ENCODE results near the gene IL2RA.
"Not testable (repeated sequence)": the region's sequence is repeated elsewhere in the genome, so short reads cannot be mapped to it uniquely, and the experiment has no call there.

IL2RA gene

DNA sequence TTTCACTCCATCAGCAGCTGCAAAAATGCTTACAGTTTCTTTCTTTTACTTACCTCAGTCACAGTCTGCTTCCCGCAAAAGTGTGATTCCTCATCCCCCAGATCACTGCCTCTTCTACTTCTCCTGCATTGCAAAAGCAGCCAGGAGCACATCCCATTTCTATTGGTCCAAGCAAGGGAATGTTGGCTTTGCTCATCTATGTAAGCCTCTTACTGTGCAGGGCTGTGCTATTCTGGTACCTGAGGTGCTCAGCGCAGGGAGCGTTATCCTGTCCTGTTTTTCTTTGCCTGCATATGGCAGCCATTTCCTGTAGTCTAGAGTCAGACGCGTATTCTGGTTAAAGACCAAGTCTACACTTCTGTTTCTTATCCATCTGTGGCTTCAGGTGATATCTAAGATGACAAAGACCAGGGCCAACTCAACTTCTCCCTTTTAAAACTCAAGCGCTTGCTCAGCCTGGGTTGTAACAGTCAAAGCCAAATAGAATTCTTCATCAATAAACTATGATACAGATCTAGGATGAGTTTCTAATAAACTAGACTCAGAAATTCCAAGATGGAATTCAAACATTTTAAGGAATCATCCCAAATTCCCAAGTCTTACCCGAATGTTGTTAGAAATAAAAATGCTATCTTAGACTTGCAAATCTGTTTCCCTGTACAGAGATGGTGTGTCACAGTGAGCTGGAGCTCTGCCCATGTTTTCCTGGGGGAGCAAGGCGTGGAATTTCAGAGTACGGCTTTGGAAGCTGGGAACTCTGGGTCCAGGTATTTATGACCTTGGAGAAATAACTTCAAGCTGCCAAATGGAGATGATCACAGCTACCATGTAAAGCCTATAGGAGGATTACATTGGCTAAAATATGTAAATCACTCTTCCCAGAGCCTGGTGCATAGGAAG, 20.6 kb upstream of the IL2RA start:
- DNase-seq (ENCODE audit: low spot score) = no peak

DNA sequence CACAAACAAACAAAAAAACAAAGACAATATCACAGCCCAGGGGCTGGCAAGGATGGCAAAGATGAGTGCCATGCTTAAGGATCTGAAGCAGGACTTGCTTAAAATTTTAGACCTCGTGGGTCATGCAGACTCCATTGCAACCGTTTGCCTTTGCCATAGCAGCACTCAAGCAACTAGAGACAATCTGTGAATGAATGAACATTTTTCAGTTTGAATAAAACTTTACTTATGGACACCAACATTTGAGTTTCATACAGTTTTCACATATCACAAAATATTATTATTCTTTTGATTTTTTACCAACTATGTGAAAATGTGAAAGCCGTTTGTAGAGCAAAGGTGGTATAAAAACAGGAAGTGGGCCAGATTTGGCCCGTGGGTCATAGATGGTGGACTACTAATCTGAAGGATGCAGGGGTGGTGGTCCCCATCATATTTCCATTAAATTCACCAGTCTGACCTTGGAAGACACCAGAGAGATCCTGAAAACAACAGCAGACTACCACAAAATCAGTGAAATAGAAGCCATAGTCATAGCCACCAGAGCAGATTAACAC, 18.3 kb upstream of the IL2RA start:
- no peak for DNase-seq (ENCODE audit: low spot score)

DNA sequence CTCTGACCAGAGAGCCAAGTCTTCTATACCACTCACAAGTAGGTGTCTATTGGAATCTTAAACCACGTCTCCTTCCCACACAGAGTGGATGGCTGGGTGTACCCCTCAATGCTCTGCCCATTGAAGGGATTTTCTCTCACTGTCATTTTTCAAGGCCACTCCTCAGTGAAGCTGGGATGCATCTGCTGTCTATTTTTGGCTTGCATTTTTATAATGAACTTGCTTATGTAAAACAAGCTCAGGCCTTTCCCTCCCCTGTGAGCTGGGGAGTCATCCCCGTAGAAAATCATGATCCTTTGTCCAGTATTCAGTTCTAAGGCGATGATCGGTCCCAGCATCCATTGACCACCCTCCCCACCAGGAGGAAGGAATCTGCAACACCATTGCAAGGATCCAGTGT, 16.9 kb upstream of the IL2RA start:
- no peak for DNase-seq (ENCODE audit: low spot score)

DNA sequence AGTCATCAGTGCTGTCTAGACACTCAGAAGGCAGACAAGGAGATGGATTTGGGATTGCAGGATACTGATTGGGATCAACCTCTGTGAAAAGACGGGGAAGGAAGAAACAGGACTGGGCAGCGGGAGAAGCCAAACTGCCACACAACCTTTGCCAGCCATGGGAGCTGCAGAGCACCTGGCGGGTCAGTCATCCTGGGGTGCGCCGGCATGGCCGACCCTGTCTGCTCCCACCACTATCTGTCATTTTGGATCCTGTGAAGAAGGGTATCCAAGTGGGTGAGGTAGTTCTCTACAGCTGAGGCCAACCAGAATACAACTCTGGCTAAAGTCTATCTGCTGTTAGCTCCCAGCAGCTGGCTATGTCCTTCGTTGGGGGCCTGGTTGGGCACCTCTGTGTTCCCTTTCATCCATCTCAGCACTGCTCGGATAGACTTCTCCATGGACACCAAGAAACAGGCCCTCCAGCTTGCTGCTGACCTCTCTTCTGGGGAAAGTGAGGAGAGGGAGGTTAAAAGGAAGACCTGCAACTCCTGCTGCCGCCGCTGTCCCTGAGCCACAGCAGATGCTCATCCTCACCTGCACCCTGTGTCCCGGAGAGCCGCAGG, 15.0 kb upstream of the IL2RA start:
- DNase-seq (ENCODE audit: low spot score) = no peak

DNA sequence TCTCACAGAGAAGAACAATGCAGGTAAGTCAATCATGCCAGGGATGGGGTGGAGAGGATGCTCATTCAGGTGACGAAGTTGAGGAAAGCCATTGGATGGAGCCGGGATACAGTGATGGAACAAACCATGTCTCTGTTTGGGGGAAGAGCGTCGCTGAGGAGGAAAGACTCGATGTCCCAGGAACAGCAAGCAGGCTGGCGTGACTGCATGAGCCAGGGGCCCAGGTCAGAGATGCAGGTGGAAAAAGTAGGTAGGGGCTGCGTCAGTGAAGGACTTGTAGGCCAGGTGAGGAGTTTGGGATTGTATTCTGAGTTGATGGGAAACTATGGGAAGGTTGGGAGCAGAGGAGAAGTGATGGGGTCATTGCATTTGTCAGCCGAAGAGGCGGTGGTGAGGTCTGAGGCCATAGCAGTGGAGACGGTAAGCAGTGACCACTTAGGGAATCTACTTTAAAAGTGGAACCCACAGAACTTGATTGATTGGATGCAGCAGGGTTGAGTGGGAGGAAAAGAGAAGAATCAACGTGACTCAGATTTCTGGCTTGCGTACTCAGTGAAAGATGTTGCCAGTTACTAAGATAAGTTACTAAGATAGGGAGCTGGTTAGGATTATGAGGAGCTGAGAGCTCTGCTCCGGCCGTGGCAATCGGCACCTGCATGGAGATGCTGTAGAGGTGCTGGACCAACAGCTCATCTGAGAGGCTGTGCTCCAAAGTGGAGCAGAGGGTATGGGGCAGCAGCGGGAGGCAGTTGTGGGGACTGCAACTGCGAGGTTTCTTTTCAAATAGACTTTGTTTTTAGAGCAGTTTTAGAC, 12.5 kb upstream of the IL2RA start:
- no peak for DNase-seq (ENCODE audit: low spot score)

DNA sequence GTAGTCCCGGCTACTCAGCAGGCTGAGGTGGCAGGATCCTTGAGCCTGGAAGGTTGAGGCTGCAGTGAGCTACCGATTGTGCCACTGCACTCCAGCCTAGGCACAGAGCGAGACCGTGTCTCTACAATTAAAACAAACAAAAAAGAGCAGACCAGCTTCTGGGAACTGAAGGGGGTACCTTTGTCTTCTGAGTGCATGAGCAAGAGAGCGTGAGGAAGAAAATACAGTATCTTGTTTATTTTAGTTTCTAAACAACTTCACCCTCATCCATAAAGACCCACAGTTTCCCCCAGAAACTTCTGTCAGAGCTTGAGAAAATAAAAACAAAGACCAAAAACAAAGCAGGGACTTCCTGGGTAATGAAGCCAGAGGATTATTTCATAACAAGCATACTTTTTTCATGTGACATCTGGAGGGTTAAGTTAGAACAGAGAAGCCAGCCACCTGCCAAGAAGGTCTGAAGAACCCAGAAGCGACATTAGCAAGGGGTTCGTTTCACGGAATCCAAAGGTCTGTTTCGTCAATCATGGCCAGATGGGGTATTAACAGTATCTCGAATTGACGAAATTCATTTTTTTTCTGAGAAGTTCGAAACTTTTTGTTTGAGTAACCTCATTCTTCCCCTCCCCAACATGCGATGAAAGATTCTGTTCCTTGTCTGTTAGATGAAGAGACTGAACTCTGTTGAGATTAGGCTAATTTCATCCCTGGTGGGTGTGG, 10.2 kb upstream of the IL2RA start:
- DNase-seq (ENCODE audit: low spot score) = no peak

DNA sequence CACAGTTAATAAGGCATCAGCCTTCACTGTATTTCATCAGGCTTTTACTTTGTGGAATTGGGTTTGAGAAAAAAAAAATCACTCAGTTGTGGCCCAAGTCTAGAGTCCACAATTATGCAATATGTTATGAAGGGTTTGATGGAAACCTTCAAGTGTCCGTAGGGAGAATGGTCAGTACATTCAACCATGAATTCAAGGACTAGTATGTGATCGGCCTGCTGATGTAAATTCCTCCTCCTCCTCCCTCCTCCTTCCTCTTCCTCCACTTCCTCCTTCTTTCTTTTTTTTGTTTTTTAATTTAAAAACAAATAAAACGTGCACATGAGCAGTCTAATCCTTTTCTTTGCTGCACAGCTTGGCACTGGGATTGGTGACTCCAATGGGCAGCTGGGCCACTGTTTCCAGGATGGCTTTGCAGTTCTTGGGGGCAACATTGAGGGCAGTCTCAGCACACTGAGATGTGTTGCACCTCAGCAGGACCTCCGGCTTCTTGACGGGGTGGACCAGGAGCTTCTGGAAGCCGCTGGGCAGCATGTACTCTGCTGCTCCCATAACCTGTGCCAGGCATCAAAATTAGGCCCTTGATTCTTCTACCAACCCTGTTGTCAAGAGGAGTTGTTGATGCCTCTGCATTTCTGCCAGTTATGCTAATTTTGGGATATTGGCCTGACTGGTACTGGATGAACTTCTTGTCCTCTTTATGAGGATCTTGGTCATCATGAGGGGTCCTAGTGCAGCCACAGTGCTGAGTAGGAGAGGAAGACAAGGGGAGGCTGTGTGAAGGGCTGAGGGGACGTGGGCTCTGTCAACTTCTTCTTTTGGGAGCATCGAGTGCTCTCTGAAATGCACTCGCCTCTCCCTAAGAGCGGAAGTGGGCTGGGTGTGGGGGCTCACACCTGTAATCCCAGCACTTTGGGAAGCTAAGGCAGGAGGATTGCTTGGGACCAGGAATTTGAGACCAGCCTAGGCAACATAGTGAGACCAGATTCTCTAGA, 9.3 kb upstream of the IL2RA start:
- DNase-seq (ENCODE audit: low spot score) = no peak

DNA sequence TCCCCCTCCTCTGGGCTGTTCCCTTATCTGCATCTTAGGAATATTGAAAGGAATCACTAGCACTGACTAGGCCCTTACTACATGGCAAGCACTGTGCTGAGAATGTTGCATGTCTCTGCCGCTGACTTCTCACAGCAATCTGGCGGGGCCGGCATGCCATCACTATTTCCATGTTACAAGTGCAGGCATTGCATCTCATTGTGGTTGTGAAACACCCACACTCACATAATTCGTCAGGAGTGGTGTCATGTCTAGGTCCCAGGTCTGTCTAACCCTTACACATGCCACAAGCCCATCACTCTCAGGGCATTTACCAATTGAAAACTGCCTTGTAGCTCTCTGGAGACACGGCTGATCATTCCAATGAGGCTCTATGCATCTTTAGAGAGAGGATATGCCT, 8.5 kb upstream of the IL2RA start:
- DNase-seq (ENCODE audit: low spot score) = no peak

DNA sequence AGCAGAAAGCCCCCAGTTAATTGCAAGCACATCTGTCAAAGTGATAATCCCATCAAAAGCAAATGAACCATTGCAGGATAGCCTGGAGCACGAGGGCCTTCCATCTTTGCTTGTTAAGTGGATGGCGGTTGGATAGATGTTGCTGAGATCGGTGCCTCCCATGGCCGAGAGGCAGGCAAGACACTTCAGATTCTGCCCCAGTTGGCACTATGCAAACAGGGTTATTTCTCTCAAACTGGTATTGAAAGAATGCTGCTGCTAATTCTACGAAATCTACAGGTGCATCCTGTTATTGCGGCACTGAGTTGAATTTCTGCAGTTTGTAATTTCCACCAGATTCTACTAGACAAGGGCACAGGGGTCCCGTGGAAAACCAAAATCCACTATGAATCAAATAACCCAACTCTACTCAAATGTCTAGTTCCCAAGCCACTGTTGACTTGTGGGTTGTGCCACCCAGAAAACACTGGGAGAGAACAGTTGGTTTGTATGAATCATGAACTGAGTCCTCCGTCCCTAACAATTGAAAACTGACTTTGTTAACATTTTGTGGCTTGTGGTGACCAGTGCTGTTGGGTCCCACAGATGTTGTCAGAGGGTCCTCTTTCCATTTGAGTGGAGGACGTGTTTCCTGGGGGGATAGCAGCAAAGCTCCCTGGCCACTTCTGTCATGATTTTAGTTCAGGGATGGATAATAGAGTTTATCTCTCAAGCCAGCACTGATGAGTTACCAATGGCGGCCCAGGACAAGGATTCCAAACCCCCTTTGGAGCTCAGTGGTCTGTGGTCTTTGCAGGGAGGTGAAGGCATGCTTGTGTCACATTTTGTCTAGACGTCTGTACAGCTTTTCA, 7.1 kb upstream of the IL2RA start:
- no peak for DNase-seq (ENCODE audit: low spot score)

DNA sequence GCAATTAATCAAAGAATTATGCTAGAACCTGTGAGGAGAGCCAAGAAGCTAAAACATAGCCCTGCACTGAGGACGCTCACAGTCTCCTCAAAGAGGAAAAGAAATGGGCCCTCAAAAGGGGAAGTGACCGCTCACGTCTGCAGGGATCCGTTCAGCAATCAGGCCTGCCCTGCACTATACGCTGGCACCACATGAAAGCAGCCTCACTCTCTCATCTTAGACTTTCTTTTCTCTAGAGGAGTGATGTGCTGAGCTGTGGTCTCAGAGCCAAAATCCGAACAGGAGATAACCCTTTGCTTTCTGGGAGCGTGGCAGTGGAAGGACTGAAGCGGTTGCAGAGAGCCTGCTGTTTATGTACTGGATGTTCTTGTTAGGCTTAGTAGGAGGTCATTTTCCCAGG, 6.3 kb upstream of the IL2RA start:
- DNase-seq (ENCODE audit: low spot score) = no peak

DNA sequence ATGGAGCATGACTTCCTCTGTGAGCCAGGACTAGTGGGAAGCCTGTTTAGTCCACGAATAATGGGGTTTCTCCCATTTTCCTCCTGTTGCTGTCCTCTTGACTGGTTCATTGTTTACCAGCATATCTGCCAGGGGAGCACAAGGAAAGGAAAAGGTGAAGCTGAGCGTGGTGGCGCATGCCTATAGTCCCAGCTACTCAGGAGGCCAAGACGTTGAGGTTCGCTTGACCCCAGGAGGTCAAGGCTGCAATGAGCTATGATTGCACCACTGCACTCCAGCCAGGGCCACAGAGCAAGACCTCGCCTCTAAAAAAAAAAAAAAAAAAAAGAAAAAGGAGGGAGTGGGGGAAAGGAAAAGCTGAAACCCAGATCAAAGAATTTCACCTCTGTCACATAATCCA, 5.8 kb upstream of the IL2RA start:
- no peak for DNase-seq (ENCODE audit: low spot score)

DNA sequence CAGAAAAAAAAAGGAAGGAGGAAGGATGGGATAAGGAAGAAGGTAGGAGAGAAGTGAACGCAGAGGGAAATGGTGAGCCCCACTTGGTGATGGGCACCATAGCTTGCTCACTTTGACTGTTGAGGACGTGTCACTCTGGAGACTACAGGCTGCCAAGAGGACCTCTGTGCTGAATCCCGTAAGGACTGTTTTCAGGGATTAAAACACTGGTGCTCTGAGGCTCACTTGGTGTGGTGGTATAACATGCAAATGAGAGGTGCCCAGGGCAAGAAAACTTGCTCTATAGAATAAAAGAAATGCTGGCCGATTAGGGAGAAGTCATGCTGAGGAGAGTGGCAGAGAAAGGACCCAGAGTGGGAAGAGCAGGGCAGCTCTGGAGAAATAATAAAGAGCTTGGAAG, 5.3 kb upstream of the IL2RA start:
- DNase-seq (ENCODE audit: low spot score) = no peak

DNA sequence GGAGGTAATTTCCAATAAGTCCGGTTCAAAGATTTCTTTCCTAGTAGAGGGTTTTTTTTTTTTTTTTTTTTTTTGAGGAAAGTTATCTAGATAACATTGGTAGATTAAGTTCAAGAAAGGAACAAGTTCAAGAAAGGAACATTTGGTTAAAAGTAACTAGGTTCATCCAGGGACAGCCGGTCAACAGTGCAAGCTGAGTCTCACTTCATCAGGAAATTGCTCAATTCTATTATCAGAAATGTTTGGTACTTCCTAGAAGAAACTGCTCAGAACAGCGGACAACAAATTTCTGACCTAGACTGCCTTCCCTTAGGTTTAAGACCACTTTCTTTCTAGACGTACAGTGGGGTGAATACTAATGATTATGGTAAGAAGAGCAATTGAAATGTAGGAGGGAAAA, 3.7 kb upstream of the IL2RA start:
- DNase-seq (ENCODE audit: low spot score) = no peak

DNA sequence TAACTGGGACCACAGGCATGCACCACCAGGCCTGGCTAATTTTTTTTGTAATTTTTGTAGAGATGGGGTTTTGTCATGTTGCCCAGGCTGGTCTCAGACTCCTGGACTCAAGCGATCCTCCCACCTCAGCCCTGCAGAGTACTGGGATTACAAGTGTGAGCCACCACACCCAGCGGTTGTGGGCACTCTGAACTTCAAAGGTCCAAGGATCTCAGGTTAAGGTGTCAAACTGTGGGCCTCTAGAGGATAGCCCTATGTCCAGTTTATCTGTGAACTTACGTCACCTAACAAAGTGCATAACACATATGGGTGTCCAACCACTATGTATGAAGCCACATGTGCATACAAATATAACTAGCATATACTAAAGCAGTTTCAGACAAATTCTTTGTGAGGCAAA, 3.2 kb upstream of the IL2RA start:
- no peak for DNase-seq (ENCODE audit: low spot score)

DNA sequence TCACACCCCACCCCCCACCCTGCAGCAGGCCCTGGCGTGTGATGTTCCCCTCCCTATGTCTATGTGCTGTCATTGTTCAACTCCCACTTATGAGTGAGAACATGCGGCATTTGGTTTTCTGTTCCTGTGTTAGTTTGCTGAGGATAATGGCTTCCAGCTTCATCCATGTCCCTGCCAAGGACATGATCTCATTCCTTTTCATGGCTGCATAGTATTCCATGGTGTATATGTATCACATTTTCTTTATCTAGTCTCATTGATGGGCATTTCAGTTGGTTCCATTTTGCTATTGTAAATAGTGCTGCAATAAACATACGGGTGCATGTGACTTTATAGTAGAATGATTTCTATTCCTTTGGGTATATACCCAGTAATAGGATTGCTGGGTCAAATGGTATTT, 2.6 kb upstream of the IL2RA start:
- DNase-seq (ENCODE audit: low spot score) = not testable (repeated sequence)

DNA sequence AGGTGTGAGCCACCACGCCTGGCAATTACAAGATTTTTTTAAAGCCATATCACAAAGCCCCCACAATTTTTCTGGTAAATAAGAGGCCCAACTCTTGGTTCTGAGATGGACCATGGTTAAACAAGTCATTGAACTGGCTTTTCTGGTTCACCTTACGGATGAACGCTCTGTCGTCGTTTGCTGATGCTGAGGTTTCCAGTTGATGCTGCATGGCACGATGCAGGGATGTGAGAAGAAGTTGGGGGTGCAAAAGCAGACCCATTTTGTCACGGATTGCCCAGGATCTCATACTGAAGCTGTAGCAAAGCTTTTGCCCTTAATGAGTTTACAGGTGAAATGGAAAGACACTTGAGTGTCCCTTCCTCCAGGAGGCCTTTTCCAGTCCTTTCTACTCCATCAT, 2.0 kb upstream of the IL2RA start:
- DNase-seq (ENCODE audit: low spot score) = no peak

DNA sequence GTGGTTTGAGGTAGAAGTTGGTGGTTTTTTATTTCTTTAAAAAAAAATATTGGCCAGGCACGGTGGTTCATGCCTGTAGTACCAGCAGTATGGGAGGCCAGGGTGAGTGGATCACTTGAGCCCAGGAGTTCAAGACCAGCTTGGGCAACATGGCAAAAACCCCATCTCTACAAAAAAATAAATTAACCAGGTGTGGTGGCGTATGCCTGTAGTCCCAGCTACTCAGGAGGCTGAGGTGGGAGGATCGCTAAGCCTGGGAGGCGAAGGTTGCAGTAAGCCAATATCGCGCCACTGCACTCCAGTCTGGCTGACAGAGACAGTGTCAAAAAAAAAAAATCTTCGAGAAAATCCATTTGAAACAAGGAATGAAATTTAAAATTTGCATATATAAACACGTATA, 1.1 kb downstream of the IL2RA start:
- no peak for DNase-seq (ENCODE audit: low spot score)

DNA sequence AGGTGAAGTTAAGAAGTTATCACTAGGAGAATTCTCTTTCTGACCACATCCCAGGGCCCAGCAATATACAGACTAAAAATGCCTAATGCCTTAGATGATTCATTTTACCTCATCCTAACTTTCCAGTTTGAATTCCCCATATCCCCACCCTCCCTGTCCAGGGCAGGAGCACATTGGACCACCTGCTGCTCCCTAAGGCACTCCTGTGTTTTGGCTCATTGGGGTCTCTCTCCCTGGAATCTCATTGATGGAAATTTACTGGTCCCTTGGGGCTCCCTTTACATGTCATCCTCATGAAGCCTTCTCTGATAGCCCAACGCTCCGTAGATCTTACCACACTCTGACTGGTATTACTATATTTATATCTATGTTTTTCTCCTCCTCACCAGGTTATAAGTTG, 2.7 kb downstream of the IL2RA start:
- no peak for DNase-seq (ENCODE audit: low spot score)

DNA sequence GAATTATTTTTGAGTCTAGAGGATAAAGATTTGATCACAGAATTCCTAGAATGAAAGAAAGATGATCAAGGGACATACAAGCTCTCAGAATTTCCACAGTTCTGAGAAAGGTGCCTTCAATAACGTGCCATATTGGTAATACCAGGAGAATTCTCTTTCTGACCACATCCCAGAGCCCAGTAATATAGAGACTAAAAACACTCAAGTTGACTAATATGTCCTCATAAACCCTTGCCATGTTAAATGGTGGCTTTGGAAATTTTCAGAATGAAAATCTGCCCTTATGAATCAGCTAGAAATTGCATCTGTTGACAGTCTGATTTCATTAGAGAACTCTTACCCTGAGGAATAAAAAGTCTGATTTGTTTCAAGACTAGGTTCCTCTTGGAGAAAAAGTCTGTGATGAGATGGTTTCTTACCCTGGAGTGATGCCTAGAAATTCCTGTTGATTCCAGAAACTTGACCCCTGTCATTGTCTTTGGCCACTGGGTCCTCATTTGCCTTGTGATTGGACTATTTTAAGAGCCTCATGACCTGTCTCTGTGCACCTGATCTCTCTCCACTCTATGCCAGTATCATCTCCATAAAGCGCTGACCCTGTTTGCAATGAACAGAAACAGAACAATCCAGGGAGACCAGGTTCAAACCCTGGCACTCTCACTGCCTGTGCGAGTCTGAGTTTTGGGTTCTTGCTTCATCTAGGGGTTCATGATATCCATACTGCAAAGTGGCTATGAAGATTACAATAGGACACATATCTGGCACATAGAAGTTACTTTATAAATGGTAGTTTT, 3.3 kb downstream of the IL2RA start:
- DNase-seq (ENCODE audit: low spot score) = no peak

All from kidney tubule cell (primary cell).